HG02763 (cell line): ENCODE results near the gene ARAP3.
A peak's percentile ranks its signal among the peaks of the same experiment; 100 is the strongest.

Experiments used
- ATAC-seq: cut with Tn5 transposase; IDR thresholded peaks from one replicate; pipeline ENCODE4 v1.9.1; 2021; ENCODE audit warnings: mild to moderate bottlenecking, moderate library complexity; ENCODE audit not compliant: unreplicated experiment

Gene ARAP3

GRCh38 chr5:141641634-141642267 is 40.3 kb downstream of the ARAP3 start:
- peak; percentile 42 for ATAC-seq

- ATAC-seq = no peak
Observed at GRCh38 chr5:141640698-141641097, 41.3 kb downstream of the ARAP3 start.

- ATAC-seq = no peak
Observed at GRCh38 chr5:141640051-141640415, 42.0 kb downstream of the ARAP3 start.

GRCh38 chr5:141639357-141640050 is 42.5 kb downstream of the ARAP3 start:
- ATAC-seq = no peak

- ATAC-seq = no peak
Observed at GRCh38 chr5:141638771-141639170, 43.3 kb downstream of the ARAP3 start.

- ATAC-seq = peak; percentile 20
Observed at GRCh38 chr5:141637767-141638419, 44.1 kb downstream of the ARAP3 start.

- peak; percentile 12 for ATAC-seq
Observed at GRCh38 chr5:141637123-141637766, 44.8 kb downstream of the ARAP3 start.

- peak; percentile 76 for ATAC-seq
Observed at GRCh38 chr5:141636413-141637122, 45.5 kb downstream of the ARAP3 start, which contains the start of the genes HDAC3 and RELL2. HDAC3 (minus strand) TSS chr5:141636849; CDS start chr5:141636790, 59 bp downstream. RELL2 (plus strand) TSS chr5:141636997; CDS start chr5:141638226, 1,229 bp downstream.

GRCh38 chr5:141636106-141636412 is 46.0 kb downstream of the ARAP3 start:
- ATAC-seq = no peak

- no peak for ATAC-seq
Observed at GRCh38 chr5:141635646-141636045, 46.4 kb downstream of the ARAP3 start.

- ATAC-seq = no peak
Observed at GRCh38 chr5:141634720-141635119, 47.3 kb downstream of the ARAP3 start.

- ATAC-seq = peak; percentile 55
Observed at GRCh38 chr5:141633871-141634561, 48.0 kb downstream of the ARAP3 start.

- no peak for ATAC-seq
Observed at GRCh38 chr5:141632650-141633049, 49.4 kb downstream of the ARAP3 start.

- no peak for ATAC-seq
Observed at GRCh38 chr5:141630570-141631140, 51.4 kb downstream of the ARAP3 start.

- ATAC-seq = no peak
Observed at GRCh38 chr5:141628175-141628788, 53.7 kb downstream of the ARAP3 start.

- ATAC-seq = no peak
Observed at GRCh38 chr5:141623611-141624010, 58.4 kb downstream of the ARAP3 start.

GRCh38 chr5:141623186-141623585 is 58.8 kb downstream of the ARAP3 start:
- peak; percentile 37 for ATAC-seq

- peak; percentile 81 for ATAC-seq
Observed at GRCh38 chr5:141618804-141619554, 63.1 kb downstream of the ARAP3 start, which contains the start of gene DIAPH1. DIAPH1 (minus strand) TSS chr5:141619000; CDS start chr5:141618914, 86 bp downstream.
